AG04450 (cell line): Measurements from ENCODE around the gene ALDH4A1. TPM values are rescaled to one million over a fixed set of nuclear protein-coding genes. Genes with fewer than 3 reads are reported as not detected.

ENCODE experiments used
- CTCF ChIA-PET: fragments of 300-600, 350-600 bp; formaldehyde crosslinking; extraction: SDS; loops from one replicate; lab custom pipeline; 2022; ENCODE audit warnings: antibody characterized with exemption, inconsistent platforms; lab: Charles Lee
- POLR2A ChIA-PET: fragments of 350-600 bp; formaldehyde crosslinking; extraction: SDS; loops from one replicate; lab custom pipeline; 2021; ENCODE audit warnings: antibody characterized with exemption, inconsistent platforms; lab: Yijun Ruan, JAX
- DNase-seq: peaks from one replicate; pipeline ENCODE4 v3.0.0-alpha.2; 2011; ENCODE audit warnings: low read depth, low spot score
- H3K27ac ChIP-seq: one replicate; pipeline ENCODE4 v1.5.1; 2012; ENCODE audit warnings: low read depth, low read length, control low read depth
- H3K27me3 ChIP-seq: one replicate; pipeline ENCODE4 v1.6.0; 2012; ENCODE audit warnings: low read length; ENCODE audit not compliant: control insufficient read depth, insufficient read depth
- H3K4me3 ChIP-seq: 2 replicates; pipeline ENCODE4 v1.5.1; 2011; ENCODE audit warnings: mild to moderate bottlenecking, low read depth, low read length, control low read depth
- H3K9me3 ChIP-seq: 2 replicates; pipeline ENCODE4 v1.5.1; 2012; ENCODE audit warnings: low read length; ENCODE audit not compliant: control insufficient read depth, insufficient read depth
- polyA plus RNA-seq: library from polyadenylated mRNA; depleted of rRNA; stranded (reverse); fragments of >200 nt; gene quantifications from 2 replicates; pipeline ENCODE4 v1.2.3, GENCODE V29; 2011
- TF ChIP-seq, protein P1 (sequence below): IDR thresholded peaks from 2 replicates; pipeline ENCODE4 v1.5.1; 2011; ENCODE audit warnings: low read depth, low read length, control low read depth, inconsistent platforms

The ALDH4A1 gene
- polyA plus RNA-seq, 1 experiment: 8.8 TPM

DNA sequence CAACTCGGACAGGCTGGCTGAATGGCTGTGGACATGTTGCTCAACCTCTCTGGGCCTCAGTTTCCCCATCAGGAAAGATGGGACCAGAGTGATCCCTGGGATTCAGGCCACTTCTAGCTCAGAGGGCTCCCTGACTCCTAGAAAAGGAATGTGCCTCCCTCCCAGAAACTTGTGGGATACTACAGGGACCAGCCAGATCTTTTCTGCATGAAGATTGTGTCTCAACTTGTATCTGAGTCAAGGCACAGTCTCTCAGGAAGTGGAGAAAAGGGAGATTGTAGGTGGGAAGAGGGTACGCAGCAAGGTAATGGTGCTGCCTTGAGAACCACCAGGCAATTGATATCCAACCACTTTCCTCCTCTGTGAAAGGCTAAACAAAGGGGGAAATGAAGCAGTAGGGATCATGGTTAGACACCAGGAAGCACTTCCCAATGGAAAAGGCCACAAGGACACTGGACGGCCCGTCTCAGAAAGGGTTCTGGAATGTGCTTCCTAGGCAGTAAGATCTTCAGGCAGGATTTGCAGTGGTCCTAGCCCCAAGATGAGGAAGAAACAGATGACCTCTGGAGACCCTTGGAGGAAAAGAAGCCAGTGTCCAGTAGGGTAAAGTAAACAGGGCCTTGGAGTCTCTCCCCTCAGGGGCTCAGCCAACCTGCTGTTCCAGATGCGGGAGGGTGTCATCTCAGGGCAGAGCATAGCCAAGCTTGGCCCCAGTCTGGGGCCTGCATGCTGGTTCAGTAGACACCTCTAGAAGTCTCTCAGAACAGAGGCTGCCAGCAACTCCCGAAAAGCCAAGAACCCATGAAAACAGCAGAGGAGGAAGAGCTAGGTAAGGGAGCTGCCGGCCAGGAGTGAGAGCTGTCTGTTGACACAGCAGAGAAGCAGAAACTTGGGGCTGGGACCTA lies 37.3 kb upstream of the ALDH4A1 start:
- TF ChIP-seq, protein P1, sequence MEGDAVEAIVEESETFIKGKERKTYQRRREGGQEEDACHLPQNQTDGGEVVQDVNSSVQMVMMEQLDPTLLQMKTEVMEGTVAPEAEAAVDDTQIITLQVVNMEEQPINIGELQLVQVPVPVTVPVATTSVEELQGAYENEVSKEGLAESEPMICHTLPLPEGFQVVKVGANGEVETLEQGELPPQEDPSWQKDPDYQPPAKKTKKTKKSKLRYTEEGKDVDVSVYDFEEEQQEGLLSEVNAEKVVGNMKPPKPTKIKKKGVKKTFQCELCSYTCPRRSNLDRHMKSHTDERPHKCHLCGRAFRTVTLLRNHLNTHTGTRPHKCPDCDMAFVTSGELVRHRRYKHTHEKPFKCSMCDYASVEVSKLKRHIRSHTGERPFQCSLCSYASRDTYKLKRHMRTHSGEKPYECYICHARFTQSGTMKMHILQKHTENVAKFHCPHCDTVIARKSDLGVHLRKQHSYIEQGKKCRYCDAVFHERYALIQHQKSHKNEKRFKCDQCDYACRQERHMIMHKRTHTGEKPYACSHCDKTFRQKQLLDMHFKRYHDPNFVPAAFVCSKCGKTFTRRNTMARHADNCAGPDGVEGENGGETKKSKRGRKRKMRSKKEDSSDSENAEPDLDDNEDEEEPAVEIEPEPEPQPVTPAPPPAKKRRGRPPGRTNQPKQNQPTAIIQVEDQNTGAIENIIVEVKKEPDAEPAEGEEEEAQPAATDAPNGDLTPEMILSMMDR: no peak
- ChIA-PET CTCF (interaction anchor here (0.6 to 3.5 kb wide), 5 partner anchors 27 to 1988 kb away, joined by 3 to 27 read pairs (median 4); partner anchors contain the start of gene ALDH4A1), POLR2A (interaction anchor here (0.6 to 1.6 kb wide), 4 partner anchors 13 to 151 kb away, joined by 3 to 4 read pairs (median 3); partner anchors contain the start of gene IFFO2)
- Histone ChIP-seq H3K9me3 (no peaks in the 10 kb centered on the region), H3K4me3 (no peak overlapping the region), H3K27ac (peak overlapping the region; percentile 42), H3K27me3 (no peaks in the 10 kb centered on the region)
- no peak for DNase-seq

DNA sequence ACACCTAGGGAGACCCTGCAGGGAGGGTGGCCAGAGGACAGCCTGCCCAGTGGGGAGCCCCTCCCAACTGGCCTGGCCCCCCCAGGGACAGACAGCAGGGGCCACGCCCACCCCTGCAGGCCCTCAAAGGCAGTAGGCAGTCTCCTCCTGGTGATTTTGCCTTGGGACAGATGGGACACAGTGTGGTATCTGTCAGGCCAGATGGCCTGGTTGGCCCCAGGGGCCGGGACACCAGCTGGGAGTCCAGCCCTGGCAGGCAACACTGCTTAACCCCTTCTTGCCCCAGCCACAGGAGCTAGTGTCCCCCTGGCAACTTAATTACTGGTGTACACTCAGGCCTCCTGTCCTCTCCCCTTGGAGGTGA lies 36.3 kb upstream of the ALDH4A1 start:
- no peak overlapping the region for H3K4me3 ChIP-seq
- DNase-seq: no peak
- peak overlapping the region; percentile 31 for H3K27ac ChIP-seq
- ChIA-PET POLR2A (interaction anchor here (1.6 kb wide), 1 partner anchor 18 kb away, joined by 3 read pairs; the partner anchor contains the start of gene IFFO2), CTCF (interaction anchor here (1.1 to 3.0 kb wide), 2 partner anchors 26 to 36 kb away, joined by 3 to 22 read pairs; partner anchors contain the start of gene ALDH4A1)
- no peaks in the 10 kb centered on the region for H3K9me3 ChIP-seq
- TF ChIP-seq, protein P1: no peak
- H3K27me3 ChIP-seq: no peaks in the 10 kb centered on the region

DNA sequence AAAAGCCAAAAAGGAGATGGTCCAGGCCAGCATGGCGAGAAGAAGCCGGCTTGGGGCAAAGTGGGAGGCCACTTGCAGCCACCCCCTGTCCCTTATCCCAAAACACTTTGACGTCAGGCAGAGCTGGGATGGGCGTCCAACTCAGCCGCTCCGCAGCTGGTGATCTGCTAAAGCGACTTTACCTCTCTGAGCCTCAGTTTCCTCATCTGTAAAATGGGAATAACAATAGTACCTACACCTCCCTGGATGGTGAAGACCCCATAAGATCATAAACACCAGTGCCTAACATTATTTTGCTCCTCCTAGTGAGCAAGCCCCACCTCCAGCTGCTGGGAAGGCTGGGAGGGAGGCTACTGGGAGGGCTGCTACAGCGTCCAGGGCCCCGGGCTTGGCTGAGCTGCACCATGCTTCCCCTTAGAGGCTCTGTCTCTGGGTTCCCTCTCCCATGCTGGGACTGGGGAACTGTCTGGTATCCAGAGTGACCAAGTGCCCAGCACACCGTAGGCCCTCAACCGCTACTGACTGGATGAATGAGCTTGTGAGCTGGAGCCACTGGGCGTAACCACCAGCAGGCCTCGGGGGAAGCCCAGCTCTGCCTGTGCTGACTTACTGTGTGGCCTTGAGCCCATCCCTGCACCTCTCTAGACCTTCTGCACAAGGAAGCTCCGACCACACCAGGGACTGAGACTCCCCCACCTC lies 35.8 kb upstream of the ALDH4A1 start:
- no peak for DNase-seq
- ChIA-PET CTCF (interaction anchor here (1.1 to 3.0 kb wide), 2 partner anchors 25 to 35 kb away, joined by 3 to 22 read pairs; partner anchors contain the start of gene ALDH4A1), POLR2A (interaction anchor here (1.6 kb wide), 1 partner anchor 19 kb away, joined by 3 read pairs; the partner anchor contains the start of gene IFFO2)
- H3K27me3 ChIP-seq: no peaks in the 10 kb centered on the region
- TF ChIP-seq, protein P1: no peak
- no peak overlapping the region for H3K27ac ChIP-seq
- no peak overlapping the region for H3K4me3 ChIP-seq
- no peaks in the 10 kb centered on the region for H3K9me3 ChIP-seq

DNA sequence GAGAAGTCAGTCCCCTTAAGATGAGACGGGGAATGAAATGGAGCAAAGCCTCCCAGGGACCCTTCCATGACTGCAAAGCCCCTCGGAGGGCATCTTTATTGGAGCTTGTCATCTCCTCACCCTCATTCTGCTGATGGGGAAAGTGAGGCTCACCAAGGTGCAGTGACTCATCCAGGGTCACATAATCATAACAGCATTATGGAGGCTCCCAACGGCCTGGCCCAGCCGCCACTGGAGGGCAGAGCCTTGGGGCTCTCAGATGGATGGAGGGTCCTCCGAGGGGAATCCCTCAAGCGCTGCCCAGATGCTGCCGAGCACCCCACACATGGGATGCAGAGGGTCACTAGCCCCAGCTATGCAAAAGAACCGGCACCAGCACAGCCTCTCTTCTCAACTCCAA lies 35.2 kb upstream of the ALDH4A1 start:
- Histone ChIP-seq H3K27me3 (no peaks in the 10 kb centered on the region), H3K27ac (no peak overlapping the region), H3K9me3 (no peaks in the 10 kb centered on the region), H3K4me3 (no peak overlapping the region)
- TF ChIP-seq, protein P1: no peak
- DNase-seq: no peak
- ChIA-PET POLR2A (no interaction called here), CTCF (interaction anchor here (3.0 kb wide), 1 partner anchor 25 kb away, joined by 22 read pairs; no protein-coding TSS in a partner anchor)
